K562 (cell line): ENCODE data around the gene SAMM50. TPM values are rescaled to one million over a fixed set of nuclear protein-coding genes. Genes with fewer than 3 reads are reported as not detected.

Source experiments
- COPS2 ChIP-seq: fragments of 450-650 bp; conservative IDR thresholded peaks from 2 replicates; pipeline ENCODE4 v1.6.1; 2016; ENCODE audit warnings: mild to moderate bottlenecking, moderate library complexity
- CXXC5 ChIP-seq: fragments of 250-450 bp; sonication (Bioruptor Pico); IDR thresholded peaks from 2 replicates; pipeline ENCODE4 v1.8.0; 2022; ENCODE audit warnings: inconsistent platforms, mild to moderate bottlenecking, moderate library complexity
- EZH2 ChIP-seq: IDR thresholded peaks from 2 replicates; pipeline ENCODE4 v1.6.1; 2012; ENCODE audit warnings: low read depth, mild to moderate bottlenecking, inconsistent platforms, low read length, borderline replicate concordance
- GTF2F1 ChIP-seq: IDR thresholded peaks from 2 replicates; pipeline ENCODE4 v1.6.1; 2011; ENCODE audit warnings: low read depth, low read length, improper control_type of control experiment
- ZFX ChIP-seq: sonication (generic); formaldehyde crosslinking; IDR thresholded peaks from 2 replicates; pipeline ENCODE4 v1.8.0; 2022; ENCODE audit warnings: mild to moderate bottlenecking, missing genetic modification reagents, moderate library complexity
- ZNF174 ChIP-seq: fragments of 250-450 bp; sonication (Bioruptor Pico); IDR thresholded peaks from 2 replicates; pipeline ENCODE4 v1.4.0; 2020; ENCODE audit warnings: mild to moderate bottlenecking
- ZNF384 ChIP-seq: IDR thresholded peaks from 2 replicates; pipeline ENCODE4 v1.6.1; 2012; ENCODE audit warnings: low read depth, low read length, improper control_type of control experiment
- polyA plus RNA-seq, 8 experiments: library from polyadenylated mRNA; depleted of rRNA in 4 of 8; stranded (reverse) in 5 of 8; unstranded in 3 of 8; fragments of >200 nt; fragmentation: Nextera tagmentation in 2 of 8; fragmentation: Illumina TruSeq in 1 of 8; extraction: Ambion mirVana in 2 of 8; extraction: Trizol in 1 of 8; gene quantifications; 2 replicates each; pipeline versions ENCODE4 v1.2.1 to v1.2.3, GENCODE V29; 2011 to 2014; ENCODE audit warnings: inconsistent platforms in 1 of 8, missing spikeins in 1 of 8
- total RNA-seq, 7 experiments: library from RNA; depleted of rRNA in 6 of 7; stranded (reverse); fragments of >200 nt in 6 of 7; fragmentation: Illumina TruSeq in 2 of 7; extraction: Trizol in 2 of 7; gene quantifications; 2 replicates each; pipeline versions ENCODE4 v1.2.1 to v1.2.3, GENCODE V29; 2011 to 2021; ENCODE audit warnings: low replicate concordance in 1 of 7
- TF ChIP-seq, protein P1 (sequence below), 2 experiments: fragments of 450-650 bp; formaldehyde crosslinking in 1 of 2; IDR thresholded peaks; 2 replicates each; pipeline versions ENCODE4 v1.4.0 to v1.6.1; 2014 to 2020; ENCODE audit warnings: mild to moderate bottlenecking in 2 of 2, borderline replicate concordance in 1 of 2, low read depth in 1 of 2
- TF ChIP-seq, protein P2 (sequence below): sonication (generic); formaldehyde crosslinking; IDR thresholded peaks from 2 replicates; pipeline ENCODE4 v1.9.0; 2022; ENCODE audit warnings: mild to moderate bottlenecking, missing genetic modification reagents

The SAMM50 gene
- total and polyA plus RNA-seq, 9 of the 15 experiments (the other 6 are each of a cell fraction or from before 2014, with no cell fraction given): 14.6 to 49.3 (median 38.1) TPM

DNA sequence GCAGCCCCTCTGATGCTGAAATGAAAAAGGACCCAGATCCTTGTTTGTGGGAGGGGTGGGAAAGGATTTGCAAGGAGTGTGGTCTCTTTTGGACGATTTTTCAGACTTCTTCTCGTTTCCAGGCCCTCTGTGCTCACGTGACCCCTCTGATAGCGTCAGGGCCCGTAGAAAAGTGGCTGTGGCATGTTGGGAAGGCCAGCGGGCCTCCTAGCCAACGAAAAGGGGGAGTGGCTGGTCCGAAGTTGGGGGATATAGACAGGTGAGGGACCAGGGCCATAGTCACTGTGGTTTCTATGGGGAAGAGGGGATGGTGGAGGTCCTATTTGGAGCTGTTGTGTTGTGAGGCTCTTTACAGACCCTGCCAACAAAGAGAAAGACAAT is 75.5 kb downstream of the SAMM50 start (continued):
- TF ChIP-seq, protein P1, sequence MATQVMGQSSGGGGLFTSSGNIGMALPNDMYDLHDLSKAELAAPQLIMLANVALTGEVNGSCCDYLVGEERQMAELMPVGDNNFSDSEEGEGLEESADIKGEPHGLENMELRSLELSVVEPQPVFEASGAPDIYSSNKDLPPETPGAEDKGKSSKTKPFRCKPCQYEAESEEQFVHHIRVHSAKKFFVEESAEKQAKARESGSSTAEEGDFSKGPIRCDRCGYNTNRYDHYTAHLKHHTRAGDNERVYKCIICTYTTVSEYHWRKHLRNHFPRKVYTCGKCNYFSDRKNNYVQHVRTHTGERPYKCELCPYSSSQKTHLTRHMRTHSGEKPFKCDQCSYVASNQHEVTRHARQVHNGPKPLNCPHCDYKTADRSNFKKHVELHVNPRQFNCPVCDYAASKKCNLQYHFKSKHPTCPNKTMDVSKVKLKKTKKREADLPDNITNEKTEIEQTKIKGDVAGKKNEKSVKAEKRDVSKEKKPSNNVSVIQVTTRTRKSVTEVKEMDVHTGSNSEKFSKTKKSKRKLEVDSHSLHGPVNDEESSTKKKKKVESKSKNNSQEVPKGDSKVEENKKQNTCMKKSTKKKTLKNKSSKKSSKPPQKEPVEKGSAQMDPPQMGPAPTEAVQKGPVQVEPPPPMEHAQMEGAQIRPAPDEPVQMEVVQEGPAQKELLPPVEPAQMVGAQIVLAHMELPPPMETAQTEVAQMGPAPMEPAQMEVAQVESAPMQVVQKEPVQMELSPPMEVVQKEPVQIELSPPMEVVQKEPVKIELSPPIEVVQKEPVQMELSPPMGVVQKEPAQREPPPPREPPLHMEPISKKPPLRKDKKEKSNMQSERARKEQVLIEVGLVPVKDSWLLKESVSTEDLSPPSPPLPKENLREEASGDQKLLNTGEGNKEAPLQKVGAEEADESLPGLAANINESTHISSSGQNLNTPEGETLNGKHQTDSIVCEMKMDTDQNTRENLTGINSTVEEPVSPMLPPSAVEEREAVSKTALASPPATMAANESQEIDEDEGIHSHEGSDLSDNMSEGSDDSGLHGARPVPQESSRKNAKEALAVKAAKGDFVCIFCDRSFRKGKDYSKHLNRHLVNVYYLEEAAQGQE (IDR thresholded peaks at IDR 0.05; ENCODE audit: borderline replicate concordance): peak; percentile 15; the same call in 1 of the 2 replicates
- TF ChIP-seq, protein P1 (CRISPR knock-in tag; IDR thresholded peaks at IDR 0.05; ENCODE audit: low read depth): no peak
- TF ChIP-seq, protein P2, sequence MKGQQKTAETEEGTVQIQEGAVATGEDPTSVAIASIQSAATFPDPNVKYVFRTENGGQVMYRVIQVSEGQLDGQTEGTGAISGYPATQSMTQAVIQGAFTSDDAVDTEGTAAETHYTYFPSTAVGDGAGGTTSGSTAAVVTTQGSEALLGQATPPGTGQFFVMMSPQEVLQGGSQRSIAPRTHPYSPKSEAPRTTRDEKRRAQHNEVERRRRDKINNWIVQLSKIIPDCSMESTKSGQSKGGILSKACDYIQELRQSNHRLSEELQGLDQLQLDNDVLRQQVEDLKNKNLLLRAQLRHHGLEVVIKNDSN: peak; percentile 92
- TF ChIP-seq EZH2 (no peak), ZFX (peak; percentile 57; the same call in 1 of the 2 replicates), ZNF384 (no peak), GTF2F1 (no peak), COPS2 (no peak), CXXC5 (CRISPR knock-in tag) (0 out of 2 replicates have a peak, but pooled peaks have one; percentile 21), ZNF174 (CRISPR knock-in tag) (no peak)
